Measurements from ENCODE around the gene FSTL3.

- no peak for TF ChIP-seq CTCF (IDR thresholded peaks at IDR 0.05 in 2 of 3, conservative IDR thresholded peaks at IDR 0.05 in 1 of 3; ENCODE audit: borderline replicate concordance in 1 of 3, insufficient read depth in 1 of 3, low read depth in 2 of 3, low read length in 2 of 3)
- TF ChIP-seq ZNF274 (IDR thresholded peaks at IDR 0.05; ENCODE audit: low read depth, low read length) = no peak
- no peak for TF ChIP-seq EZH2 (IDR thresholded peaks at IDR 0.05)
- no peak for TF ChIP-seq POLR2A (IDR thresholded peaks at IDR 0.05; ENCODE audit: borderline replicate concordance, extremely low read depth, insufficient read depth, insufficient read length)
- TF ChIP-seq REST (IDR thresholded peaks at IDR 0.05; ENCODE audit: low read depth) = no peak
- no peak for TF ChIP-seq JUND (IDR thresholded peaks at IDR 0.05)
Measured at GRCh38 chr19:663682-664117, 12.5 kb upstream of the FSTL3 start.
